OCI-LY1 (cell line): ENCODE measurements around the gene TSHZ3.

Source experiments
- EZH2 ChIP-seq: fragments of 200-600 bp; sonication (generic), shearing (Covaris generic); IDR thresholded peaks from 2 replicates; pipeline ENCODE4 v1.8.0; 2017; ENCODE audit warnings: borderline replicate concordance, mixed run types, mild to moderate bottlenecking, antibody characterized with exemption, low read length, moderate library complexity, mixed read lengths
- TF ChIP-seq, protein P1 (sequence below): fragments of 200-600 bp; sonication (generic), shearing (Covaris generic); IDR thresholded peaks from 2 replicates; pipeline ENCODE4 v1.5.1; 2017; ENCODE audit warnings: mild to moderate bottlenecking, antibody characterized with exemption, low read length, moderate library complexity, mixed read lengths

DNA sequence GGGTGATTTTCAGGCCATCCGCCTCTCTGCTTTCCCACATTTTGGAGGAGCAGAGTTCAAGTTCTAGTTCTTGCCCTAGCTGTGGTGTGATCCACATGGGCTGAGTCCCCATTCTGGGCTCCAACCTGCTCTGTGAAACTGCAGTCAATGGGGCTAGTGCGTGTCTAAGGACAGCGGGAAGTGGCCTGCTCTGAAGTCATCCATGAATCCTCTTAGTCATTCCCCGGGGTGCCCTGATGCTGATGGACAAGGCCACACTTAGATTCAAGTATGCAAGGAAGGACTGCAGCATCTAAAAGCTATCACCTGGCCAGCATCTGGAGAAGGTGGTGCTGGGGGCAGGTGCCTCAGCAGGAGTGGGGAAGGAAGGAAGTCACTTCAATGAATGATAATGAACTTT is 94.6 kb downstream of the TSHZ3 start:
- TF ChIP-seq, protein P1, sequence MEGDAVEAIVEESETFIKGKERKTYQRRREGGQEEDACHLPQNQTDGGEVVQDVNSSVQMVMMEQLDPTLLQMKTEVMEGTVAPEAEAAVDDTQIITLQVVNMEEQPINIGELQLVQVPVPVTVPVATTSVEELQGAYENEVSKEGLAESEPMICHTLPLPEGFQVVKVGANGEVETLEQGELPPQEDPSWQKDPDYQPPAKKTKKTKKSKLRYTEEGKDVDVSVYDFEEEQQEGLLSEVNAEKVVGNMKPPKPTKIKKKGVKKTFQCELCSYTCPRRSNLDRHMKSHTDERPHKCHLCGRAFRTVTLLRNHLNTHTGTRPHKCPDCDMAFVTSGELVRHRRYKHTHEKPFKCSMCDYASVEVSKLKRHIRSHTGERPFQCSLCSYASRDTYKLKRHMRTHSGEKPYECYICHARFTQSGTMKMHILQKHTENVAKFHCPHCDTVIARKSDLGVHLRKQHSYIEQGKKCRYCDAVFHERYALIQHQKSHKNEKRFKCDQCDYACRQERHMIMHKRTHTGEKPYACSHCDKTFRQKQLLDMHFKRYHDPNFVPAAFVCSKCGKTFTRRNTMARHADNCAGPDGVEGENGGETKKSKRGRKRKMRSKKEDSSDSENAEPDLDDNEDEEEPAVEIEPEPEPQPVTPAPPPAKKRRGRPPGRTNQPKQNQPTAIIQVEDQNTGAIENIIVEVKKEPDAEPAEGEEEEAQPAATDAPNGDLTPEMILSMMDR = no peak
- TF ChIP-seq EZH2 = no peak
